Heart left ventricle (tissue), 13 donors: Measurements from ENCODE around the gene NCOA1.

Experiments
- POLR2A ChIP-seq, 2 donors: fragments of 450-650 bp; IDR thresholded peaks; one replicate each; pipeline ENCODE4 v1.6.1; 2017; ENCODE audit warnings: antibody characterized with exemption in 2 of 2, mild to moderate bottlenecking in 2 of 2, moderate library complexity in 2 of 2
- TF ChIP-seq, protein P1 (sequence below), 12 donors: fragments of 200-600 bp; sonication (generic) in 4 of 12; IDR thresholded peaks; one replicate each; pipeline versions ENCODE4 v1.5.0 to v1.8.0; 2018 to 2022; ENCODE audit warnings: antibody characterized with exemption in 12 of 12, mild to moderate bottlenecking in 5 of 12
- donor health status: ischemic (EF 13 %, LVEDD 7.1; RV severe dilation, severe dysfunction).
- donor health status: DM: no; HTN: yes; CAD: no.
- donor health status: DM: no; HTN: no; CAD: no.
- donor health status: ischemic (EF 25% LVEDD 6.9; RV normal size, moderate dysfunction).
- donor health status: ischemic (EF 25% LVEDD 5.7; RV mildly dilated, moderate dysfunction).
- donor health status: ischemic (EF 35%, LVEDD 5.7; RV mildly dilated, moderate dysfunction).
- donor health status: nonischemic (EF 11% LVEDD 7.7; RV severe dilation, severe dysfunction).
- donor health status: DM: yes; HTN: yes; CAD: no.
- donor health status: PGD.
- donor health status: ischemic (EF 29% LVEDD 5.4; RV normal size, mild dysfunction).
- donor health status: nonischemic (EF 23%, LVEDD 6.1; RV moderate dilation, normal function).

DNA sequence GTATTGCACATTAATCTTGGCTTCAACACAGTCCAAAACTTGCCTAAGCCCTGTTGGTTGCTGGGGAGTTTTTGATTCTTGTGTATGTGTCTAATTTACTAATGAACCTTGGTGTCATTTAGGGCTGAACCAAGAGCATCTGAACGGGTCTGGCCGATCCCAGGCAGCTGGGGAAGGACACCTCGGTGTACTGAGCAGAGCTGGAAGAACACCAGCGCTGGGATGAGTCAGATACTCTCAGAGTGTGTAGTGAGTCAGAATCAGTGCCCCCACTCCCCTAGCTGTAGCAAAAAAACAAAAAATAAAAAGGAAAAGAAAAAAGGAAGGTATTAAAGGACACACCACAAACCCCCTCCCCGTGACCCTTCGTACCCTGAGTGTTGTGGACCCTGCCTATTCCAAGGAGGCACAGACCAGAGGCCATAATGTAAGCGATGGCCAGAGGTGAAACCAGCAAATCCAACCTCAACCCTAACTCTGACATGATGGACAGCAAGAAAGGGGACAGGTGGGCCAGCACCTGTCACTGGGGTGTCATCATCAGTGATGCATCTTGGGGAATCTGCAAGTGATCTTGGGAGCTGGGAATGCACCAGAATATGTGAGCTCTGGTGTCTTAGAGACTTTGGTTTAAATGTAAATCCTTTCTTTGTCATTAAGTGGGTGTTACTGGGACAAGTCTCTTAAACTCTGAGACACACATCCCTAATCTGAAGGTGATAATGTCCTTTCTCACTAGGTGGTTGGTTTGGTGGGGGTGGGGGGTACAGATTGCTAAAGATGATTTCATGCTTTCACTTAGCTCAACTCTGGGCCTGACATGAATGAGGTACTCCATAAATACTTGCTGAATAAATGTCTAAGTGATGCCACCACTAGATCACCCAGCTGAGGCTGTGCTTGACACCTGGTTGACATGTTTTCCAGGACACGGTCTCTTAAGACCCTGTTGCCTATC is 34.2 kb upstream of the NCOA1 start:
- no peak for TF ChIP-seq POLR2A (IDR thresholded peaks at IDR 0.05)
- TF ChIP-seq, protein P1, sequence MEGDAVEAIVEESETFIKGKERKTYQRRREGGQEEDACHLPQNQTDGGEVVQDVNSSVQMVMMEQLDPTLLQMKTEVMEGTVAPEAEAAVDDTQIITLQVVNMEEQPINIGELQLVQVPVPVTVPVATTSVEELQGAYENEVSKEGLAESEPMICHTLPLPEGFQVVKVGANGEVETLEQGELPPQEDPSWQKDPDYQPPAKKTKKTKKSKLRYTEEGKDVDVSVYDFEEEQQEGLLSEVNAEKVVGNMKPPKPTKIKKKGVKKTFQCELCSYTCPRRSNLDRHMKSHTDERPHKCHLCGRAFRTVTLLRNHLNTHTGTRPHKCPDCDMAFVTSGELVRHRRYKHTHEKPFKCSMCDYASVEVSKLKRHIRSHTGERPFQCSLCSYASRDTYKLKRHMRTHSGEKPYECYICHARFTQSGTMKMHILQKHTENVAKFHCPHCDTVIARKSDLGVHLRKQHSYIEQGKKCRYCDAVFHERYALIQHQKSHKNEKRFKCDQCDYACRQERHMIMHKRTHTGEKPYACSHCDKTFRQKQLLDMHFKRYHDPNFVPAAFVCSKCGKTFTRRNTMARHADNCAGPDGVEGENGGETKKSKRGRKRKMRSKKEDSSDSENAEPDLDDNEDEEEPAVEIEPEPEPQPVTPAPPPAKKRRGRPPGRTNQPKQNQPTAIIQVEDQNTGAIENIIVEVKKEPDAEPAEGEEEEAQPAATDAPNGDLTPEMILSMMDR (IDR thresholded peaks at IDR 0.05): no peak
